GM23338 (cell line): Measurements from ENCODE around the gene C10orf53. TPM values are rescaled to one million over a fixed set of nuclear protein-coding genes. Genes with fewer than 3 reads are reported as not detected.

Source experiments
- ATAC-seq: fragments of 200-7000 bp; cut with Tn5 transposase; 3 replicates; pipeline ENCODE4 v1.9.1; 2020
- DNase-seq: peaks from one replicate; pipeline ENCODE4 v3.0.0-alpha.2; 2015; ENCODE audit warnings: low spot score
- H2AFZ ChIP-seq: fragments of 200-600 bp; sonication (generic); 2 replicates; pipeline ENCODE4 v1.8.0; 2016; ENCODE audit warnings: antibody characterized with exemption, mild to moderate bottlenecking, moderate library complexity
- H3F3A ChIP-seq: fragments of 200-600 bp; sonication (generic); replicated peaks from 2 replicates; pipeline ENCODE4 v1.8.0; 2017; ENCODE audit warnings: antibody characterized with exemption, mixed run types, low read depth
- H3K27ac ChIP-seq: fragments of 200-600 bp; sonication (generic); 2 replicates; pipeline ENCODE4 v1.6.1; 2016; ENCODE audit warnings: low read depth
- H3K27me3 ChIP-seq: fragments of 200-600 bp; sonication (generic); 2 replicates; pipeline ENCODE4 v1.8.0; 2016; ENCODE audit warnings: mild to moderate bottlenecking, mixed run types, moderate library complexity; ENCODE audit not compliant: insufficient read depth
- H3K36me3 ChIP-seq: fragments of 200-600 bp; sonication (generic); 2 replicates; pipeline ENCODE4 v1.8.0; 2016; ENCODE audit warnings: mild to moderate bottlenecking; ENCODE audit not compliant: insufficient read depth
- H3K4me1 ChIP-seq: fragments of 200-600 bp; sonication (generic); 2 replicates; pipeline ENCODE4 v1.8.0; 2016; ENCODE audit warnings: mild to moderate bottlenecking, moderate library complexity; ENCODE audit not compliant: insufficient read depth
- H3K4me2 ChIP-seq: fragments of 200-600 bp; sonication (generic); 2 replicates; pipeline ENCODE4 v1.7.1; 2017; ENCODE audit warnings: mixed run types
- H3K4me3 ChIP-seq: fragments of 200-600 bp; sonication (generic); 2 replicates; pipeline ENCODE4 v1.6.1; 2016; ENCODE audit warnings: mixed run types
- H3K79me2 ChIP-seq: fragments of 200-600 bp; sonication (generic); replicated peaks from 2 replicates; pipeline ENCODE4 v1.8.0; 2017; ENCODE audit warnings: mild to moderate bottlenecking; ENCODE audit not compliant: insufficient read depth
- H3K9me2 ChIP-seq: fragments of 200-600 bp; sonication (generic); 2 replicates; pipeline ENCODE4 v1.8.0; 2017; ENCODE audit not compliant: insufficient read depth
- H4K20me1 ChIP-seq: fragments of 200-600 bp; sonication (generic); replicated peaks from 2 replicates; pipeline ENCODE4 v1.8.0; 2017; ENCODE audit warnings: mild to moderate bottlenecking; ENCODE audit not compliant: insufficient read depth
- H3K27ac Mint-ChIP-seq: 2 replicates; pipeline ENCODE4 v1.8.0; 2020; ENCODE audit warnings: inconsistent platforms, mild to moderate bottlenecking, moderate library complexity, mixed read lengths
- H3K27me3 Mint-ChIP-seq: 3 replicates; pipeline ENCODE4 v1.8.0; 2022; ENCODE audit warnings: low read depth, mild to moderate bottlenecking, moderate library complexity, mixed read lengths, inconsistent platforms; ENCODE audit not compliant: insufficient read depth, poor library complexity
- H3K36me3 Mint-ChIP-seq: 3 replicates; pipeline ENCODE4 v1.8.0; 2021; ENCODE audit warnings: low read depth, mild to moderate bottlenecking, inconsistent platforms, moderate library complexity, mixed read lengths
- H3K4me1 Mint-ChIP-seq: 3 replicates; pipeline ENCODE4 v1.8.0; 2020; ENCODE audit warnings: mild to moderate bottlenecking, inconsistent platforms, mixed read lengths
- H3K4me3 Mint-ChIP-seq: 3 replicates; pipeline ENCODE4 v1.8.0; 2021; ENCODE audit warnings: moderate library complexity, mild to moderate bottlenecking, inconsistent platforms, mixed read lengths
- H3K9me3 Mint-ChIP-seq: 3 replicates; pipeline ENCODE4 v1.8.0; 2020; ENCODE audit warnings: moderate library complexity, mild to moderate bottlenecking, inconsistent platforms, mixed read lengths
- ETS1 ChIP-seq: IDR thresholded peaks from 2 replicates; pipeline ENCODE4 v1.6.1; 2016; ENCODE audit warnings: antibody characterized with exemption
- STAT1 ChIP-seq: IDR thresholded peaks from one replicate; pipeline ENCODE4 v1.6.1; 2016; ENCODE audit warnings: antibody characterized with exemption; ENCODE audit not compliant: unreplicated experiment
- ZNF114 ChIP-seq: fragments of 250-450 bp; sonication (Bioruptor Pico); IDR thresholded peaks from 2 replicates; pipeline ENCODE4 v1.5.0; 2020; ENCODE audit warnings: mild to moderate bottlenecking, moderate library complexity
- polyA plus RNA-seq: library from polyadenylated mRNA; unstranded; fragments of >200 nt; fragmentation: Nextera tagmentation; extraction: Ambion mirVana; gene quantifications from 2 replicates; pipeline ENCODE4 v1.2.1, GENCODE V29; 2016
- total RNA-seq: library from RNA; depleted of rRNA; stranded (reverse); fragments of >200 nt; shearing (Covaris generic); gene quantifications from 2 replicates; pipeline ENCODE4 v1.2.3, GENCODE V29; 2014
- TF ChIP-seq, protein P1 (sequence below): fragments of 250-450 bp; sonication (Bioruptor Pico); IDR thresholded peaks from 2 replicates; pipeline ENCODE4 v1.5.0; 2020; ENCODE audit warnings: mild to moderate bottlenecking, moderate library complexity
- TF ChIP-seq, protein P2 (sequence below), 2 experiments: fragments of 200-600 bp in 1 of 2; sonication (generic) in 1 of 2; conservative IDR thresholded peaks; 2 replicates each; pipeline versions ENCODE4 v1.5.1 to v1.6.1; 2016 to 2017; ENCODE audit warnings: antibody characterized with exemption in 2 of 2, low read depth in 2 of 2, mild to moderate bottlenecking in 2 of 2, moderate library complexity in 1 of 2

The C10orf53 gene
- total and polyA plus RNA-seq, 2 experiments from 2014 or later = not detected

- TF ChIP-seq, protein P1, sequence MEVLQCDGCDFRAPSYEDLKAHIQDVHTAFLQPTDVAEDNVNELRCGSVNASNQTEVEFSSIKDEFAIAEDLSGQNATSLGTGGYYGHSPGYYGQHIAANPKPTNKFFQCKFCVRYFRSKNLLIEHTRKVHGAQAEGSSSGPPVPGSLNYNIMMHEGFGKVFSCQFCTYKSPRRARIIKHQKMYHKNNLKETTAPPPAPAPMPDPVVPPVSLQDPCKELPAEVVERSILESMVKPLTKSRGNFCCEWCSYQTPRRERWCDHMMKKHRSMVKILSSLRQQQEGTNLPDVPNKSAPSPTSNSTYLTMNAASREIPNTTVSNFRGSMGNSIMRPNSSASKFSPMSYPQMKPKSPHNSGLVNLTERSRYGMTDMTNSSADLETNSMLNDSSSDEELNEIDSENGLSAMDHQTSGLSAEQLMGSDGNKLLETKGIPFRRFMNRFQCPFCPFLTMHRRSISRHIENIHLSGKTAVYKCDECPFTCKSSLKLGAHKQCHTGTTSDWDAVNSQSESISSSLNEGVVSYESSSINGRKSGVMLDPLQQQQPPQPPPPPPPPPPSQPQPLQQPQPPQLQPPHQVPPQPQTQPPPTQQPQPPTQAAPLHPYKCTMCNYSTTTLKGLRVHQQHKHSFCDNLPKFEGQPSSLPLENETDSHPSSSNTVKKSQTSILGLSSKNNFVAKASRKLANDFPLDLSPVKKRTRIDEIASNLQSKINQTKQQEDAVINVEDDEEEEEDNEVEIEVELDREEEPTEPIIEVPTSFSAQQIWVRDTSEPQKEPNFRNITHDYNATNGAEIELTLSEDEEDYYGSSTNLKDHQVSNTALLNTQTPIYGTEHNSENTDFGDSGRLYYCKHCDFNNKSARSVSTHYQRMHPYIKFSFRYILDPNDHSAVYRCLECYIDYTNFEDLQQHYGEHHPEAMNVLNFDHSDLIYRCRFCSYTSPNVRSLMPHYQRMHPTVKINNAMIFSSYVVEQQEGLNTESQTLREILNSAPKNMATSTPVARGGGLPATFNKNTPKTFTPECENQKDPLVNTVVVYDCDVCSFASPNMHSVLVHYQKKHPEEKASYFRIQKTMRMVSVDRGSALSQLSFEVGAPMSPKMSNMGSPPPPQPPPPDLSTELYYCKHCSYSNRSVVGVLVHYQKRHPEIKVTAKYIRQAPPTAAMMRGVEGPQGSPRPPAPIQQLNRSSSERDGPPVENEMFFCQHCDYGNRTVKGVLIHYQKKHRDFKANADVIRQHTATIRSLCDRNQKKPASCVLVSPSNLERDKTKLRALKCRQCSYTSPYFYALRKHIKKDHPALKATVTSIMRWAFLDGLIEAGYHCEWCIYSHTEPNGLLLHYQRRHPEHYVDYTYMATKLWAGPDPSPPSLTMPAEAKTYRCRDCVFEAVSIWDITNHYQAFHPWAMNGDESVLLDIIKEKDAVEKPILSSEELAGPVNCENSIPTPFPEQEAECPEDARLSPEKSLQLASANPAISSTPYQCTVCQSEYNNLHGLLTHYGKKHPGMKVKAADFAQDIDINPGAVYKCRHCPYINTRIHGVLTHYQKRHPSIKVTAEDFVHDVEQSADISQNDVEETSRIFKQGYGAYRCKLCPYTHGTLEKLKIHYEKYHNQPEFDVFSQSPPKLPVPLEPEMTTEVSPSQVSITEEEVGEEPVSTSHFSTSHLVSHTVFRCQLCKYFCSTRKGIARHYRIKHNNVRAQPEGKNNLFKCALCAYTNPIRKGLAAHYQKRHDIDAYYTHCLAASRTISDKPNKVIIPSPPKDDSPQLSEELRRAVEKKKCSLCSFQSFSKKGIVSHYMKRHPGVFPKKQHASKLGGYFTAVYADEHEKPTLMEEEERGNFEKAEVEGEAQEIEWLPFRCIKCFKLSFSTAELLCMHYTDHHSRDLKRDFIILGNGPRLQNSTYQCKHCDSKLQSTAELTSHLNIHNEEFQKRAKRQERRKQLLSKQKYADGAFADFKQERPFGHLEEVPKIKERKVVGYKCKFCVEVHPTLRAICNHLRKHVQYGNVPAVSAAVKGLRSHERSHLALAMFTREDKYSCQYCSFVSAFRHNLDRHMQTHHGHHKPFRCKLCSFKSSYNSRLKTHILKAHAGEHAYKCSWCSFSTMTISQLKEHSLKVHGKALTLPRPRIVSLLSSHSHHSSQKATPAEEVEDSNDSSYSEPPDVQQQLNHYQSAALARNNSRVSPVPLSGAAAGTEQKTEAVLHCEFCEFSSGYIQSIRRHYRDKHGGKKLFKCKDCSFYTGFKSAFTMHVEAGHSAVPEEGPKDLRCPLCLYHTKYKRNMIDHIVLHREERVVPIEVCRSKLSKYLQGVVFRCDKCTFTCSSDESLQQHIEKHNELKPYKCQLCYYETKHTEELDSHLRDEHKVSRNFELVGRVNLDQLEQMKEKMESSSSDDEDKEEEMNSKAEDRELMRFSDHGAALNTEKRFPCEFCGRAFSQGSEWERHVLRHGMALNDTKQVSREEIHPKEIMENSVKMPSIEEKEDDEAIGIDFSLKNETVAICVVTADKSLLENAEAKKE (CRISPR knock-in tag) = no peak
- TF ChIP-seq, protein P2, sequence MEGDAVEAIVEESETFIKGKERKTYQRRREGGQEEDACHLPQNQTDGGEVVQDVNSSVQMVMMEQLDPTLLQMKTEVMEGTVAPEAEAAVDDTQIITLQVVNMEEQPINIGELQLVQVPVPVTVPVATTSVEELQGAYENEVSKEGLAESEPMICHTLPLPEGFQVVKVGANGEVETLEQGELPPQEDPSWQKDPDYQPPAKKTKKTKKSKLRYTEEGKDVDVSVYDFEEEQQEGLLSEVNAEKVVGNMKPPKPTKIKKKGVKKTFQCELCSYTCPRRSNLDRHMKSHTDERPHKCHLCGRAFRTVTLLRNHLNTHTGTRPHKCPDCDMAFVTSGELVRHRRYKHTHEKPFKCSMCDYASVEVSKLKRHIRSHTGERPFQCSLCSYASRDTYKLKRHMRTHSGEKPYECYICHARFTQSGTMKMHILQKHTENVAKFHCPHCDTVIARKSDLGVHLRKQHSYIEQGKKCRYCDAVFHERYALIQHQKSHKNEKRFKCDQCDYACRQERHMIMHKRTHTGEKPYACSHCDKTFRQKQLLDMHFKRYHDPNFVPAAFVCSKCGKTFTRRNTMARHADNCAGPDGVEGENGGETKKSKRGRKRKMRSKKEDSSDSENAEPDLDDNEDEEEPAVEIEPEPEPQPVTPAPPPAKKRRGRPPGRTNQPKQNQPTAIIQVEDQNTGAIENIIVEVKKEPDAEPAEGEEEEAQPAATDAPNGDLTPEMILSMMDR (conservative IDR thresholded peaks at IDR 0.05; ENCODE audit: low read depth in 2 of 2) = no peak
- no peak for TF ChIP-seq ETS1
These were observed 24.4 kb upstream of the C10orf53 start (continued) for GRCh38 chr10:49655099-49655498.

DNA sequence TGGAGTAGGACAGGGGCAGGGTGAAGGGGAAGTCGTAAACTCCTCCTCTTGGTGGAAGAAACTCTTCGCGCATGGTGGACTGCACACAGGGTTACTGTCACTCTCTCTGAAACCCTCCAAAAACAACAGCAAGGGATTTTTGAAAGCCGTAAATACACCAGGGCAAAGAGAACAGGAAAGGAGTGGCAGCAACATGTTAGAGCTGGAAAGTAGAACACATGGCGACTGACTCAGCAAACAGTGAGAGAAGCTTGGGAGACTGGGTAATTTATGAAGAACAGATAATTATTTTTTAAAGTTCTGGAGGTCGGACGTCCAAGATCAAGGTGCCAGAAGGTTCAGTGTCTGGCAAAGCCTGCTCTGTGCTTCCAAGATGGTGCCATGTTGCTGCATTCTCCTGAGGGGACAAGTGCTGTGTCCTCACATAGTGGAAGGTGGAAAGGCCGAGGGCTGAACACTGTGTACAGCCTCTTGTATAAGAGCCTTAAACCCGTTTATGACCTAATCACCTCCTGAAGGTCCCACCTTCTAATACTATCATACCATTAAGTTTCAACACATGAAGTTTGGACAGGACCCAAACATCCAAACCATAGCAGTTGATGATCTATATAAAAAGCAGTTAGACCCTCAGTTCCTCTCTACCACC, 22.5 kb upstream of the C10orf53 start:
- TF ChIP-seq STAT1 = no peak
- TF ChIP-seq ZNF114 (CRISPR knock-in tag) = no peak
- TF ChIP-seq, protein P1 (CRISPR knock-in tag) = no peak

More for the DNA sequence above, 22.5 kb upstream of the C10orf53 start:
- H3K36me3 ChIP-seq = peaks cover 8% of the 10 kb centered on the region; the same call in 1 of the 2 replicates
- Mint-ChIP-seq H3K27ac (no peak overlapping the region), H3K4me1 (peaks cover 7% of the 10 kb centered on the region; the same call in 2 of the 3 replicates), H3K9me3 (peaks cover 16% of the 10 kb centered on the region), H3K4me3 (no peak overlapping the region), H3K27me3 (peaks cover 12% of the 10 kb centered on the region), H3K36me3 (peaks cover 8% of the 10 kb centered on the region; the same call in 1 of the 3 replicates)
- H3K4me2 ChIP-seq = no peak overlapping the region
- ATAC-seq (no peak), DNase-seq (no peak)
- H3K9me2 ChIP-seq = no peaks in the 10 kb centered on the region
- no peaks in the 10 kb centered on the region for H3F3A ChIP-seq
- no peaks in the 10 kb centered on the region; the same call in 1 of the 2 replicates for H4K20me1 ChIP-seq
- no peaks in the 10 kb centered on the region for H3K79me2 ChIP-seq
- no peak overlapping the region for H3K4me3 ChIP-seq
- H3K27ac ChIP-seq = no peak overlapping the region
- no peaks in the 10 kb centered on the region for H3K27me3 ChIP-seq
- no peaks in the 10 kb centered on the region; the same call in 1 of the 2 replicates for H3K4me1 ChIP-seq
- no peak overlapping the region for H2AFZ ChIP-seq
